HUES6 (cell line): ENCODE measurements around the gene PRKCE.

Source experiments
- H3K27ac ChIP-seq: 2 replicates; pipeline ENCODE4 v1.7.0; 2013; ENCODE audit warnings: low read depth, mild to moderate bottlenecking, low read length, inconsistent platforms
- H3K27me3 ChIP-seq: 2 replicates; pipeline ENCODE4 v1.6.1; 2013; ENCODE audit warnings: low read length; ENCODE audit not compliant: control insufficient read depth, insufficient read depth
- H3K36me3 ChIP-seq: 2 replicates; pipeline ENCODE4 v1.6.1; 2013; ENCODE audit warnings: low read length; ENCODE audit not compliant: control insufficient read depth, insufficient read depth
- H3K4me1 ChIP-seq: 2 replicates; pipeline ENCODE4 v1.6.1; 2013; ENCODE audit warnings: low read length; ENCODE audit not compliant: control insufficient read depth, insufficient read depth
- H3K4me3 ChIP-seq: 2 replicates; pipeline ENCODE4 v1.5.1; 2013; ENCODE audit warnings: low read depth, low read length
- H3K9ac ChIP-seq: one replicate; pipeline ENCODE4 v1.6.1; 2013; ENCODE audit warnings: mild to moderate bottlenecking, low read length
- H3K9me3 ChIP-seq: 2 replicates; pipeline ENCODE4 v1.6.1; 2013; ENCODE audit warnings: low read depth, low read length; ENCODE audit not compliant: control insufficient read depth, insufficient read depth

Gene PRKCE

DNA sequence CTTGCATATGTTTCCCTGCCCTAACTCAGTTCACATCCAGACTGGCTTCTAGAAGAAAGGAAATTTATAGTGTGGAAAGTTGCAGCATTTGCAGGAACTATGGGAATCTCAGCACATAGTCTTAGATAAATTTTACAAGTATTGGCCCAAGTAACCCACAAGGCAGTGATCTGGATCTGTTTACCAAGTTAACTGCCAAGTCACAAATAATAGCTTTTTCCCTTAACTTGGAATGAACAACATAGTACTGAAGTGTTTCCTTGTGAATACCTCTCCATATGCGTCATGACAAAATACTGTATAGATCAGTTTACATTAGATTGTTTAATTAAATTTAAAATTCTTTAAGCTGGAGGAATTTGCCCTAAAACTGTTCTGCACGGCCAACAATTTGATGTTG, 390.0 kb downstream of the PRKCE start:
- Histone ChIP-seq H3K27ac (no peak overlapping the region), H3K4me1 (no peaks in the 10 kb centered on the region), H3K4me3 (no peak overlapping the region), H3K27me3 (no peaks in the 10 kb centered on the region), H3K9me3 (no peaks in the 10 kb centered on the region), H3K9ac (no peak overlapping the region), H3K36me3 (no peaks in the 10 kb centered on the region)

DNA sequence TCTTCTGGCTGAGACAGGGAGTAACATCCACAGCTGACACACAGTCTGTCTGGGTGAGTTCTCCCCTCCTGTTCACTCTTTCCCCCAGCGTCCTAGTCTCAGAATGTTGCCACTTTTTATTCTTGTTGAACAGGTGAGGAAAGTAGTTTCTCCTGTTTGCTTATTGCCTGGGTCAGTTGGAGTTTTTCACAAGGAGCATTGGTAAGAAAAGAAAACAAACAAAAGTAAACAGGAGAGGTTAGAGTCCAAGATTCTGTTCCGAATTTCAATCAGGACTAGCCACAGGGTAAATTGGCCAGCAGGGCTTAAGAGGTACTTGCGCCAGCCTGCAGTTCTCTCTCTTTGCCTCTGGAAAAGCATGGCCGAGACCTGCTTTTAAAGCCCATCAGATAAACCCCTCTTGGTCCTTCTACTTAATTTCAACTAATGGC, 390.7 kb downstream of the PRKCE start:
- Histone ChIP-seq H3K27ac (no peak overlapping the region), H3K36me3 (no peaks in the 10 kb centered on the region)

DNA sequence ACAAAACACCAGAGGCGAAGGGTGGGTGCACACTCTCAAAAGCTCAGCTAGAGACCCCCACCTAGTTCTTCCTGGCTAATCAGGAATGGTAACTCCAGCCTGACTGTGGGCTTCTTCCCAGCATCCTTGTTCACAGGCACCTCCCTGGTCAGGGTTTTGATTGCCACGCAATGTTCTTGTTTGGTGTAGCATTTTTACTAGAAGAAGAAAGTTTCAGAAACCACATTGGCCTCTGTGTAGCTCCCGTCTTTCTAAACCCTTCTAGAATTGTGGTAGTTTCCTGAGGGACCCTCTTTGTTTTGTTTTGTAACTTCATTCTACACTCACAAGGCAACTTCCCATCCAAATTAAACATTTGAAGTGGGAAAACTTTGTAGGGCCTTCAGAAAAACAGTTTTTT, 391.2 kb downstream of the PRKCE start:
- H3K27ac ChIP-seq, result no peak overlapping the region
- no peaks in the 10 kb centered on the region for H3K36me3 ChIP-seq
- H3K4me3 ChIP-seq, result no peak overlapping the region

More for the DNA sequence above, 390.7 kb downstream of the PRKCE start:
- Histone ChIP-seq H3K4me1 (no peaks in the 10 kb centered on the region), H3K9ac (no peak overlapping the region), H3K9me3 (no peaks in the 10 kb centered on the region), H3K27me3 (no peaks in the 10 kb centered on the region), H3K4me3 (no peak overlapping the region)

DNA sequence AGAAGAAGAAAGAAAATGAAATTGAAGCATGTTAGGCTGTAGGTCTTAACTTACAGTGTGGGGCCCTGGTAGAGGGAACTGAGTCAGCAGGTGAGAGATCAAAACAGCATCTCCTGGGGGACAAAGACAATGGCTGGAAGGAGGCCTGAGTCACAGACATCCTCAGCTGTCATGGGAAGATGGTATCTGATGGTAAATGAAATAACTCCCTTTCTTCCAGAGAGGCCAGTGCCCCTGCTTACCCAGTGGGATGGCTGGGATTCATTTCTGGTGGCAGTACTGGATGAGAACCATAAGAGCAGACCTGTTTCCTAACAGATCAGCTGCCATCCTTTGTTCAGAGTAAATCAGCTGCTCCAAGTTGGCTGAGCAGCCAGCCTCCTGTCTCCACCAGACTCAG, 394.4 kb downstream of the PRKCE start:
- H3K9ac ChIP-seq, result no peak overlapping the region
- H3K27me3 ChIP-seq, result no peaks in the 10 kb centered on the region
- no peaks in the 10 kb centered on the region for H3K4me1 ChIP-seq
- no peak overlapping the region for H3K4me3 ChIP-seq
- no peak overlapping the region for H3K27ac ChIP-seq
- H3K9me3 ChIP-seq, result no peaks in the 10 kb centered on the region
- no peaks in the 10 kb centered on the region for H3K36me3 ChIP-seq

More for the DNA sequence above, 391.2 kb downstream of the PRKCE start:
- H3K9ac ChIP-seq, result no peak overlapping the region
- no peaks in the 10 kb centered on the region for H3K27me3 ChIP-seq
- H3K4me1 ChIP-seq, result no peaks in the 10 kb centered on the region
- no peaks in the 10 kb centered on the region for H3K9me3 ChIP-seq

DNA sequence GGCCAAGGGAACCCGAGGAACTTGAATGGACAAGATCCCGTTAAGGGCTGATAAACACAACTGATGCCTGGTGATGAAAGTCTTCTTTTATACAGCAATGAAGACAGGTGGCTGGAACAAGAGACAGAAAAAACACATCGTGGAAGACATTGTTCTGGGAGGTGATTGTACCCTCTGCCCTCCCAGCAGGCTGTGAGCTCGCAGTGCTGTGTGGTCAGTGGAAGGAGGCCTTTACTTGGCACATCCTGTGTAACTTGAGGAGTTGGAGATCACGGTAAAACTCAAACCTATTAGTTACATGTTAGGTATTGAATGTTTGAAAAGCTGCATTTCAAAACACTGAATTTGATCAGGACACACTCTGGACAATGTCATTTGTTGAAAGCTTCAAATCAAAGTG, 395.8 kb downstream of the PRKCE start:
- Histone ChIP-seq H3K27ac (no peak overlapping the region), H3K27me3 (no peaks in the 10 kb centered on the region), H3K9me3 (no peaks in the 10 kb centered on the region), H3K9ac (no peak overlapping the region), H3K4me1 (no peaks in the 10 kb centered on the region), H3K36me3 (no peaks in the 10 kb centered on the region), H3K4me3 (no peak overlapping the region)

DNA sequence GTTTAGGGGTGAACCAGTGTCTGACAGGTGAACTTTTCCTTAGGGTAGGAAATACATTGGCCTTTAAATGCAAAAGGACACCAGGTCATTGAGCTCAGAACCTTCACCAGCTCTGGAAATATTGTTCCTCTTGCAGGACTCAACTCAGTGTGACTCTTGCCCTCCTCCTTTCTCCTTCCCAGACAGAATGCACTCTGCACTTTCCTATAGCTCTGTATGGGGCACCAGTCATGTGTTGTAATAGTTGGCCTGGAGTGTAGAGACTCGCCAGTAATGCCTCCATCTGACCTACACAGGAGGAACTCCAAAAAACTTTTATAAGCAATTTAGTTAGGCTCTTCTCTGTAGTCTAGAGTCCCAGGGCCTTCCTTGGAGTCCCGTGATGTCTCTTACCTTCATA, 397.2 kb downstream of the PRKCE start:
- Histone ChIP-seq H3K9ac (no peak overlapping the region), H3K9me3 (no peaks in the 10 kb centered on the region), H3K4me3 (no peak overlapping the region), H3K27ac (no peak overlapping the region), H3K36me3 (no peaks in the 10 kb centered on the region), H3K4me1 (no peaks in the 10 kb centered on the region), H3K27me3 (no peaks in the 10 kb centered on the region)

DNA sequence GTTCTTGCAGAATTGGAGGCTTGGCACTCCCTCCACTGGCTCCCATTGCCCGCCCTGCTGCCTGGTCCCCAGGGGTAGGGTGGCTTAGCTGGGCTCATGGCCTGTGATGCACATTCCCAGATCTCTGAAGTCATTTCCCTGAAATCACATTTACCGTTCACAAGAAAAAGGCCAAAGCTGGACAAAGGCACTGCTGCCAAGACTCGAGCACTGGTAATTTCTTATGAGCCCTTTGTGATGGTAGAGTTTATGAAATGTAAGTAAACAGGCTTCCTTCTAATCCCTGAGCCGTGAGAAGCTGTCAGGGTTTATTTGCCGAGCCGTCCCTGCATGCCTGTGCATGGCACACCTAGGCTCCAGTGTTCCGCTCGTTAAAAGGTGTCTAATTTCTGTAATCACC, 398.6 kb downstream of the PRKCE start:
- Histone ChIP-seq H3K4me1 (no peaks in the 10 kb centered on the region), H3K27ac (no peak overlapping the region), H3K27me3 (no peaks in the 10 kb centered on the region), H3K4me3 (no peak overlapping the region), H3K36me3 (no peaks in the 10 kb centered on the region), H3K9me3 (no peaks in the 10 kb centered on the region), H3K9ac (no peak overlapping the region)

DNA sequence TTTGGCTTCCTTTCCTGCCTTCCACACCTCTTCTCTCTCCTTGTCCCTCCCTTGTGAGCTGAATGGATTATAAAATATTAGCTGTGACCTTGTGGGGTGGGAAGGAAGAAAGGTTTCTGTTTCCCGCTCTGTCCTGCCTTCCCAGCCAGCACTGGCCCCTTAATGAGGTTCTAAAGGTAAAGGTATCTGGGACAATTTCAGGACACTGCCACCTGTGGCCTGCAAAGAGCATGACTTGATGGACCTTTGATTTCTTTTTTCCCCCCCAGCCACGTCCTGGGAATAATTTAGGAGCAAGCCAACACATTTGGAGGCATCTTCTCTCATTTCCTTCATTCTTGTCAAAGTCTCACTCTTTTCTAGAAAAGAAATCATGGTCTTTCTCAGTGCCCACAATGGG, 399.0 kb downstream of the PRKCE start:
- no peak overlapping the region for H3K9ac ChIP-seq
- no peak overlapping the region for H3K27ac ChIP-seq
- no peaks in the 10 kb centered on the region for H3K36me3 ChIP-seq

DNA sequence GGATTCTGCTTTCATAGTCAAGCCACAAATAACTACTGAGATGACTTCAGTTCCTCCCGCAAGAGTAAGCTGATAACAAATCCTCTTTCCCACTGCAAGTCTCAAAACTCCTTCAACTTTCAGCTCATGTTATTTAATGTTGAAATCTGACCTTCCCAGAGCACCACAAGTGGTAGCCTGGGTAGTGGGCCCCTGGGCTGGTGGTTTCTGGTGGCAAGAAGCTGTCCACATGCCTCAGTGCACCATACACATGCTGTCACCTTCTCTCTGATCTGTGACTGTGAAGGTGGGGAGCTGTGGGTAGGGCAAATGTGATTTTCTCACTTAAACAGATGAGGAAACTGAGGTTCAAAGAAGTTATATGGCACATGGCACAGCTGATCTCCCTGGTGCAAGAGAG, 399.6 kb downstream of the PRKCE start:
- Histone ChIP-seq H3K4me1 (no peaks in the 10 kb centered on the region), H3K27ac (no peak overlapping the region), H3K9me3 (no peaks in the 10 kb centered on the region), H3K36me3 (no peaks in the 10 kb centered on the region), H3K9ac (no peak overlapping the region), H3K4me3 (no peak overlapping the region), H3K27me3 (no peaks in the 10 kb centered on the region)

More for the DNA sequence above, 399.0 kb downstream of the PRKCE start:
- H3K9me3 ChIP-seq, result no peaks in the 10 kb centered on the region
- H3K4me1 ChIP-seq, result no peaks in the 10 kb centered on the region
- H3K27me3 ChIP-seq, result no peaks in the 10 kb centered on the region
- no peak overlapping the region for H3K4me3 ChIP-seq

DNA sequence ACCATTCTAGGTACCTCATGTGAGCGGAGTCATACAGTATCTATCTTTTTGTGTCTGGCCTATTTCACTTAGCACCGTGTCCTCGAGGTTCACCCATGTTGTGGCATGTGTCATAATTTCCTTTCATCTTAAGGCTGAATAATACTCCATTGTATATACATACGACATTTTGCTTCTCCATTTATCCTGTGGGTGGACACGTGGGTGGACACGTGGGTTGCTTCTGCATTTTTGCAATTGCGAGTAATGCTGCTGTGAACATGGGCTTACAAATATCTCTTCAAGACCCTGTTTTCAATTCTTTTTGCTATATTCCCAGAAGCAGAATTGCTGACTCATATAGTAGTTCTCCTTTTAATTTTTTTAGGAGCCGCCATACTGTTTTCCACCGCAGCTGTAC, 402.1 kb downstream of the PRKCE start:
- no peaks in the 10 kb centered on the region for H3K4me1 ChIP-seq
- no peaks in the 10 kb centered on the region for H3K9me3 ChIP-seq
- H3K27ac ChIP-seq, result no peak overlapping the region
- no peaks in the 10 kb centered on the region for H3K36me3 ChIP-seq
- H3K4me3 ChIP-seq, result no peak overlapping the region
- no peaks in the 10 kb centered on the region for H3K27me3 ChIP-seq
- H3K9ac ChIP-seq, result no peak overlapping the region

DNA sequence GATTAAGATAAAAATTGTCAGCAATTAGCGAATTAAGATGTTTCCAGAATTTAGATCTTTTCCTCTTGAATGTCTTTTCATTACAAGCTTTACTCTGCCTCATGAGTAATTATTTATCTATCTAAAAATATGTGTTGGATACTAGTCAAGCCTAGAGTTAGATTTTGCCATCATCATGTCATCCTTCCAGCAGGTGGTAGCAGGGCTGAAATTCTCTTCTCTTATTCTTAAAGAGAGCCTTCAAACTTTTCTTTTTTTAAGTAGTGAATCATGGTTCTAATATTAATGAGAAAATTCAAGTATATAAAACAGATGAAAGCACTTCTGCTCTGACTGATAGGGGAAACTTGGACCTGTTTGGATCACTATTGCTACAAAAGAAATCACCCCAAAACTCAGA, 405.1 kb downstream of the PRKCE start:
- H3K4me1 ChIP-seq, result no peaks in the 10 kb centered on the region
- no peaks in the 10 kb centered on the region for H3K9me3 ChIP-seq

DNA sequence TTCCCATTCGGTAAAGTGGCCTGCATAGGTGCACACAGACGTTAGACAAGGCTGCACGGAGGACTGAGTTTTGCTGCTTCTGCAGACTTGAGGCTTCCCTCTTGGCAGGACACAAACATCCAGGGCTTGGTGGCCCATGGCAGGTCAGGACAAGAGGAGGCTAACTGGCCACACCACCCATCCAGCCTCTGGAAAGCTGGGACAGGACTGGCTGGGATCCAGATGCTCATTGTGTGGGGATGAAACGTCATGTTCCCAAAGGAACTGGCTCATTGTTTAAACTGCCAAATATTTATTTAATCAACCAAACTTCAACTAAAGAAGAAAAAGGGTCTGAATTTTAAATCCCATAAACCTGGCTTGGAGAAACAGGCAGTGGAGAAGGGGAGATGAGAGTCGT, 406.7 kb downstream of the PRKCE start:
- no peaks in the 10 kb centered on the region for H3K36me3 ChIP-seq
- H3K27ac ChIP-seq, result no peak overlapping the region
- H3K4me3 ChIP-seq, result no peak overlapping the region
- H3K9me3 ChIP-seq, result no peaks in the 10 kb centered on the region
- peaks cover 6% of the 10 kb centered on the region for H3K4me1 ChIP-seq
- no peaks in the 10 kb centered on the region for H3K27me3 ChIP-seq
- H3K9ac ChIP-seq, result no peak overlapping the region

More for the DNA sequence above, 405.1 kb downstream of the PRKCE start:
- Histone ChIP-seq H3K4me3 (no peak overlapping the region), H3K27me3 (no peaks in the 10 kb centered on the region), H3K27ac (no peak overlapping the region), H3K36me3 (no peaks in the 10 kb centered on the region), H3K9ac (no peak overlapping the region)
